Prostate gland (tissue), 2 donors: ENCODE measurements around the gene HSPBP1. TPM values are rescaled to one million over a fixed set of nuclear protein-coding genes. Genes with fewer than 3 reads are reported as not detected.

Experiments used
- DNase-seq: peaks from one replicate; pipeline ENCODE4 v3.0.0-alpha.2; 2019; ENCODE audit warnings: low spot score
- H3K27ac ChIP-seq, 2 donors: fragments of 200-600 bp; sonication (generic); 2 replicates each; pipeline ENCODE4 v1.5.1; 2017 to 2019
- H3K27me3 ChIP-seq: fragments of 200-600 bp; sonication (generic); replicated peaks from 2 replicates; pipeline ENCODE4 v1.5.1; 2019; ENCODE audit not compliant: insufficient read depth
- H3K36me3 ChIP-seq, 2 donors: fragments of 200-600 bp; sonication (generic); 1 replicate in 1 of 2; 2 replicates in 1 of 2; pipeline versions ENCODE4 v1.5.1 to v1.8.1; 2017 to 2019
- H3K4me1 ChIP-seq: fragments of 200-600 bp; sonication (generic); replicated peaks from 2 replicates; pipeline ENCODE4 v1.5.1; 2019
- H3K4me3 ChIP-seq, 2 donors: fragments of 200-600 bp; sonication (generic); 2 replicates each; pipeline ENCODE4 v1.5.1; 2017 to 2019
- H3K9me3 ChIP-seq: fragments of 200-600 bp; sonication (generic); 2 replicates; pipeline ENCODE4 v1.5.1; 2017
- POLR2A ChIP-seq: fragments of 450-650 bp; IDR thresholded peaks from one replicate; pipeline ENCODE4 v1.6.1; 2016; ENCODE audit warnings: antibody characterized with exemption, mild to moderate bottlenecking
- POLR2AphosphoS5 ChIP-seq: sonication (generic); formaldehyde crosslinking; IDR thresholded peaks from one replicate; pipeline ENCODE4 v1.6.1; 2017; ENCODE audit warnings: antibody characterized with exemption
- WGBS: methylation state at CpG from one replicate; pipeline ENCODE4 v1.1.5; 2018; 5-methylcytosine and 5-hydroxymethylcytosine counted together
- intact Hi-C: fragments of 100-400 bp; cut with DNase I; formaldehyde crosslinking; loops from one replicate; pipeline ENCODE4 v1.14.2; 2022
- total RNA-seq, 2 donors: library from RNA; depleted of rRNA; stranded (reverse); fragments of >200 nt; gene quantifications; one replicate each; pipeline ENCODE4 v1.1.0, GENCODE V29; 2016
- TF ChIP-seq, protein P1 (sequence below), 4 experiments: fragments of 200-600 bp in 2 of 4; fragments of 450-650 bp in 2 of 4; sonication (generic) in 2 of 4; IDR thresholded peaks; 1 replicate in 3 of 4; 2 replicates in 1 of 4; pipeline ENCODE4 v1.5.1; 2016 to 2019; ENCODE audit warnings: antibody characterized with exemption in 4 of 4, mild to moderate bottlenecking in 2 of 4, moderate library complexity in 2 of 4

The HSPBP1 gene
- total RNA-seq, 2 donors from 2014 or later, result 33.6 to 36.0 TPM

GRCh38 chr19:55314396-55314795, 34.5 kb upstream of the HSPBP1 start:
- DNase-seq, result no peak
- Histone ChIP-seq H3K36me3 (no peaks in the 10 kb centered on the region), H3K4me3 (no peak overlapping the region), H3K27me3 (no peaks in the 10 kb centered on the region), H3K4me1 (no peaks in the 10 kb centered on the region), H3K27ac (no peak overlapping the region), H3K9me3 (no peaks in the 10 kb centered on the region)
- no peak for TF ChIP-seq POLR2A
- TF ChIP-seq, protein P1, sequence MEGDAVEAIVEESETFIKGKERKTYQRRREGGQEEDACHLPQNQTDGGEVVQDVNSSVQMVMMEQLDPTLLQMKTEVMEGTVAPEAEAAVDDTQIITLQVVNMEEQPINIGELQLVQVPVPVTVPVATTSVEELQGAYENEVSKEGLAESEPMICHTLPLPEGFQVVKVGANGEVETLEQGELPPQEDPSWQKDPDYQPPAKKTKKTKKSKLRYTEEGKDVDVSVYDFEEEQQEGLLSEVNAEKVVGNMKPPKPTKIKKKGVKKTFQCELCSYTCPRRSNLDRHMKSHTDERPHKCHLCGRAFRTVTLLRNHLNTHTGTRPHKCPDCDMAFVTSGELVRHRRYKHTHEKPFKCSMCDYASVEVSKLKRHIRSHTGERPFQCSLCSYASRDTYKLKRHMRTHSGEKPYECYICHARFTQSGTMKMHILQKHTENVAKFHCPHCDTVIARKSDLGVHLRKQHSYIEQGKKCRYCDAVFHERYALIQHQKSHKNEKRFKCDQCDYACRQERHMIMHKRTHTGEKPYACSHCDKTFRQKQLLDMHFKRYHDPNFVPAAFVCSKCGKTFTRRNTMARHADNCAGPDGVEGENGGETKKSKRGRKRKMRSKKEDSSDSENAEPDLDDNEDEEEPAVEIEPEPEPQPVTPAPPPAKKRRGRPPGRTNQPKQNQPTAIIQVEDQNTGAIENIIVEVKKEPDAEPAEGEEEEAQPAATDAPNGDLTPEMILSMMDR (IDR thresholded peaks at IDR 0.05), result no peak
- no peak for TF ChIP-seq POLR2AphosphoS5
- WGBS, result 81% methylated on average over 8 of the region's 8 CpGs
- intact Hi-C loops, result no loop called here

DNA sequence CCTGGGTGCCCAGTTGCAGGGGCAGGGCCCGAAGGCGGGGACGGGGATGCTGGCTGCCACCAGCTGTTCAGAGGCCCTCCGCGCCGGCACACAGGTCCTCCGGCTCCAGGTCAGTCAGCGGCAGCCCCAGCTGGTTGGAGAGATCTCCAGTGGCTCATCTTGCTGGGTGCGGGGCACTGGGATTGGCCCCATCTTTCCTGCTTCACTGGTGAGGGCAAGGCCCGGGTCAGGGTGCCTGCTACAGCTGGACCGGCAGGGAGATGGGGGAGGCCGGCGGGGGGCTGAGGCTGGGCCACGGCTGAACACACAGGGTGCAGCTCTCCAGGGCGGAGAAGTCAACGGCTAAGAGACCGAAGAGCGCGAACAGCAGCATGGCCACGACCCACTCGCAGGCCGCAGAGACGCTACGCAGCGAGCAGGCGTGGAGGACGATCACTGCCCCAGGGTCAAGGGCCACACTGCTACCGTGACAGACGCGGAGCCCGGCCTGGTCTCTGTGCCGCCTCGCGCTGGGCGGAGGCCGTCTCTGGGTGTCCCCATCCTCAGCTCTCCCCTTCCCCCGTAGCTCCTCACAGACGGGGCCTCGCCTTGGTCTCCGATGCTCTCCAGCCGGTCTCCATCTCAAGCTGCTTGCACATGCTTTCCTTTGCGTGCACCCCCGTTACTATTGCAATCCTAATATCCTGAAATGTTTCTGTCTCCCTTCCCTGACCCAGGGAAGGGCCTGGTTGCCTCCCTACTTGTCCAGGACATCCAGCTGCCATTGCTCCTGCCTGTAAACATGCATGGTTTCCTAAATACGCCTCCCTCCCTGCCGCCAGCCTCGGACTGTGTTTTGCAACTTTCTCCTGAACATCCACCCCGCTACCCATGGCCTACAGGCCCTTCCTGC, 33.0 kb upstream of the HSPBP1 start:
- no peaks in the 10 kb centered on the region for H3K9me3 ChIP-seq
- TF ChIP-seq POLR2AphosphoS5, result no peak
- no peak for TF ChIP-seq POLR2A
- TF ChIP-seq, protein P1 (IDR thresholded peaks at IDR 0.05), result no peak
- 84% methylated on average over 47 of the region's 47 CpGs for WGBS
- H3K4me3 ChIP-seq, result no peak overlapping the region
- intact Hi-C loops, result no loop called here
- H3K27me3 ChIP-seq, result no peaks in the 10 kb centered on the region
- H3K36me3 ChIP-seq, result no peaks in the 10 kb centered on the region
- no peaks in the 10 kb centered on the region for H3K4me1 ChIP-seq
- no peak overlapping the region for H3K27ac ChIP-seq
- no peak for DNase-seq

DNA sequence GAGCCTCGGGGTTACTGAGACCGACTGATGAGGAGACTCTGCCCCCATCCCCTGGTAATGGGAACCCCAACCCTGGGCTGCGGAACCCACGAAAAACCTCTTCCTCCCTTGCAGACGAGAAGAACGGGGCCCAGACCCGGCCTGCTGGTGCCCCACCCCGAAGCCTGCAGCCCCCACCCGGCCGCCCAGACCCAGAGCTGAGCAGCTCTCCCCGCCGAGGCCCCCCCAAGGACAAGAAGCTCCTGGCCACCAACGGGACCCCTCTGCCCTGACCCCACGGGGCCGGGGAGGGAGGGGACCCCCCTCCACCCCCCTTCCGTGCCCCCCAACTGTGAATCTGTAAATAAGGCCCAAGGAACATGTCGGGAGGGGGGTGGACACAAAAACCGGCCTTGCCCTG, 31.9 kb upstream of the HSPBP1 start:
- TF ChIP-seq POLR2A (no peak), POLR2AphosphoS5 (no peak)
- TF ChIP-seq, protein P1 (IDR thresholded peaks at IDR 0.05), result no peak
- intact Hi-C loops, result no loop called here
- no peak overlapping the region for H3K4me3 ChIP-seq
- no peak overlapping the region for H3K27ac ChIP-seq
- H3K27me3 ChIP-seq, result no peaks in the 10 kb centered on the region
- WGBS, result 86% methylated on average over 12 of the region's 18 CpGs
- DNase-seq, result no peak
- no peaks in the 10 kb centered on the region for H3K9me3 ChIP-seq
- no peaks in the 10 kb centered on the region for H3K4me1 ChIP-seq
- no peaks in the 10 kb centered on the region for H3K36me3 ChIP-seq

- TF ChIP-seq POLR2AphosphoS5, result no peak
- TF ChIP-seq, protein P1 (IDR thresholded peaks at IDR 0.05), result no peak
- TF ChIP-seq POLR2A, result no peak
- no peak for DNase-seq
- Histone ChIP-seq H3K4me1 (no peaks in the 10 kb centered on the region), H3K27me3 (no peaks in the 10 kb centered on the region), H3K9me3 (no peaks in the 10 kb centered on the region), H3K4me3 (no peak overlapping the region), H3K36me3 (no peaks in the 10 kb centered on the region), H3K27ac (no peak overlapping the region)
- intact Hi-C loops, result no loop called here
- WGBS, result 88% methylated on average over 7 of the region's 9 CpGs
Measured at GRCh38 chr19:55311397-55311796, 31.5 kb upstream of the HSPBP1 start.

- Histone ChIP-seq H3K36me3 (no peaks in the 10 kb centered on the region), H3K27me3 (no peaks in the 10 kb centered on the region), H3K27ac (no peak overlapping the region), H3K4me3 (no peak overlapping the region), H3K4me1 (no peaks in the 10 kb centered on the region), H3K9me3 (no peaks in the 10 kb centered on the region)
- TF ChIP-seq POLR2A (no peak), POLR2AphosphoS5 (no peak)
- TF ChIP-seq, protein P1 (IDR thresholded peaks at IDR 0.05), result no peak
- no peak for DNase-seq
- 74% methylated on average over 7 of the region's 7 CpGs for WGBS
- intact Hi-C loops, result no loop called here
Measured at GRCh38 chr19:55310498-55310897, 30.6 kb upstream of the HSPBP1 start.
